ENCODE data around the gene TBCK.

- TF ChIP-seq CTCF (optimal IDR thresholded peaks at IDR 0.05 in 1 of 3, IDR thresholded peaks at IDR 0.05 in 1 of 3, conservative IDR thresholded peaks at IDR 0.05 in 1 of 3; ENCODE audit: extremely low read depth in 1 of 3, insufficient read depth in 2 of 3, low read length in 3 of 3) (no peak), EZH2 (IDR thresholded peaks at IDR 0.05; ENCODE audit: low read length) (no peak)
Observed at GRCh38 chr4:106312377-106312776, 3.6 kb downstream of the TBCK start.
